DMS153 treated with DMSO at 0.1 percent for 48 hours (cell line): ENCODE measurements around the gene NXPE4.
"Not testable (repeated sequence)": the region's sequence is repeated elsewhere in the genome, so short reads cannot be mapped to it uniquely, and the experiment has no call there.

Source experiments
- DNase-seq: peaks from one replicate; lab custom pipeline; 2025; ENCODE audit not compliant: unreplicated experiment; lab: John Stamatoyannopoulos, UW

NXPE4 gene

DNA sequence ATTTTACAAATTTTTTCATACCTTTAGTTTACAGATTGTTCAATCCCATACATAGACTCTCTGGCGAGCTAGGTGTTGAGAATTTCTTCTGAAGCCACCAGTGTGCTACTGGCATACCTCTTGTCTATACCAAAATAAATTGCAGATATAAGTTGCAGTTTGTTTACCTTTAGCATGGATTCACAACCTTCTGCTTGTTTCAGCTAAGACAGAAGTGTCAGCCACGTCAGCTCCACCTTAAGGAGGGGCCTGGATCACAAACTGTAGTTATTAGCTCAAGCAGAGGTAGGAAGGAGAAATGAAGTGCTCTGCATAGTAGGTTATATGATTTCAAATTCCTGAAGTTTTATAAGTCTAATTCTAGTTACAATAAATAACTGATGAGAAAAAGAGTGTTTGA, at the start of gene NXPE4:
Gene NXPE4, minus strand, starts transcription at position 216 of the 400 bp plus-strand sequence. CDS start 1,027 bp downstream, outside the sequence.
- no peak for DNase-seq

DNA sequence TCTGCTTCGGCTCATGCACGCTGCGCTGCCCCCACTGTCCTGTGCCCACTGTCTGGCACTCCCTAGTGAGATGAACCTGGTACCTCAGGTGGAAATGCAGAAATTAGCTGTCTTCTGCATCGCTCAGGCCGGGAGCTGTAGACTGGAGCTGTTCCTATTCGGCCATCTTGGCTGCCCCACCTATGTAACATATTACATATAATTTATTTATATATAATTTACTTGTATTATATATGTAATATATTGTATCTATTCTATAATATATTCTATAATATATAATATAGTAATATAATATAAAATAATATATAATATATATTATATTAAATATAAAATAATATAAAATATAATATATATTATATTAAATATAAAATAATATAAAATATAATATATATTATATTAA, 43.9 kb upstream of the NXPE4 start:
- not testable (repeated sequence) for DNase-seq

DNA sequence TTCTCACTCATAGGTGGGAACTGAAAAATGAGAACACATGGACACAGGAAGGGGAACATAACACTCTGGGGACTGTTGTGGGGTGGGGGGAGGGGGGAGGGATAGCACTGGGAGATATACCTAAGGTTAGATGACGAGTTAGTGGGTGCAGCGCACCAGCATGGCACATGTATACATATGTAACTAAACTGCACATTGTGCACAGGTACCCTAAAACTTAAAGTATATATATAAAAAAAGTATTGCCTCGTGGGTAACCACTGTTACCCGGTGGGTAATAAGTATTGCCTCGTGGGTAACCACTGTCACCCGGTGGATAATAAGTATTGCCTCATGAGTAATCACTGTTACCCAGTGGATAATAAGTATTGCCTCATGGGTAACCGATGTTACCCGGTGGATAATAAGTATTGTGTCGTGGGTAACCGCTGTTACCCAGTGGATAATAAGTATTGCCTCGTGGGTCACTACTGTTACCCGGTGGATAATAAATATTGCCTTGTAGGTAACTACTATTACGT, 35.9 kb upstream of the NXPE4 start:
- DNase-seq, result not testable (repeated sequence)

DNA sequence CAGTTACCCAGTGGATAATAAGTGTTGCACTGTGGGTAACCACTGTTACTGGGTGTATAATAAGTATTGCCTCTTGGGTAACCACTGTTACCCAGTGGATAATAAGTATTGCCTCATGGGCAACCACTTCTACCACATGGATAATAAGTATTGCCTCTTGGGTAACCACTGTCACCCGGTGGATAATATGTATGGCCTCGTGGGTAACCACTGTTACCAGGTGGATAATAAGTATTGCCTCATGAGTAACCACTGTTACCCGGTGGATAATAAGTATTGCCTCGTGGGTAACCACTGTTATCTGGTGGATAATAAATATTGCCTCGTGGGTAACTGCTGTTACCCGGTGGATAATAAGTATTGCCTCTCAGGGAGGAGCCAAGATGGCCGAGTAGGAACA, 29.7 kb upstream of the NXPE4 start:
- DNase-seq, result no peak

DNA sequence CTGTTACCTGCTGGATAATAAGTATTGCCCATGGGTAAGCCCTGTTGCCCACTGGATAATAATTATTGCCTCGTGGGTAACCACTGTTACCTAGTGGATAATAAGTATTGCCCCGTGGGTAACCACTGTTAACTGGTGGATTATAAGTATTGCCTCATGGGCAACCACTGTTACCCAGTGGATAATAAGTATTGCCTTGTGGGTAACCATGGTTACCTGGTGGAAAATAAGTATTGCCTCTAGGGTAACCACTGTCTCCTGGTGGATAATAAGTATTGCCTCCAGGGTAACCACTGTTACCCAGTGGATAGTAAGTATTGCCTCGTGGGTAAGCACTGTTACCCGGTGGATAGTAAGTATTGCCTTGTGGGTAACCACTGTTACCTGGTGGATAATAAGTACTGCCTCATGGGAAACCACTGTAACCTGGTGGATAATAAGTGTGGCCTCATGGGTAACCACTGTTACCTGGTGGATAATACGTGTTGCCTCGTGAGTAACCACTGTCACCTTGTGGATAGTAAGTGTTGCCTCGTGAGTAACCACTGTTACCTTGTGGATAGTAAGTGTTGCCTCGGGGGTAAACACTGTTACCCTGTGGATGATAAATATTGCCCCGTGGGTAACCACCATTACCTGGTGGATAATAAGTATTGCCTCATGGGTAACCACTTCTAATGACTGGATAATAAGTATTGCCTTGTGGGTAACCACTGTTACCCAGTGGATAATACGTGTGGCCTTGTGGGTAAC, 29.0 kb upstream of the NXPE4 start:
- no peak for DNase-seq

DNA sequence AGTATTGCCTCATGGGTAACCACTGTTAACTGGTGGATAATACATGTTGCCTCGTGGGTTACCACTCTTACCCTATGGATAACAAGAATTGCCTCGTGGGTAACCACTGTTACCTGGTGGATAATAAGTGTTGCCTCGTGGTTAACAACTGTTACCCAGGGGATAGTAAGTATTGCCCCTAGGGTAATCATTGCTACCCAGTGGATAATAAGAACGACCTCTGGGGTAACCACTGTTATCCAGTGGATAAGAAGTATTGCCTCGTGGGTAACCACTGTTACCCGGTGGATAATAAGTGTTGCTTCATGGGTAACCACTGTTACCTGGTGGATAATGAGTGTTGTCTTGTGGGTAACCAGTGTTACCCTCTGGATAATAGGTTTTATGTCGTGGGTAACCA, 28.1 kb upstream of the NXPE4 start:
- DNase-seq, result no peak

DNA sequence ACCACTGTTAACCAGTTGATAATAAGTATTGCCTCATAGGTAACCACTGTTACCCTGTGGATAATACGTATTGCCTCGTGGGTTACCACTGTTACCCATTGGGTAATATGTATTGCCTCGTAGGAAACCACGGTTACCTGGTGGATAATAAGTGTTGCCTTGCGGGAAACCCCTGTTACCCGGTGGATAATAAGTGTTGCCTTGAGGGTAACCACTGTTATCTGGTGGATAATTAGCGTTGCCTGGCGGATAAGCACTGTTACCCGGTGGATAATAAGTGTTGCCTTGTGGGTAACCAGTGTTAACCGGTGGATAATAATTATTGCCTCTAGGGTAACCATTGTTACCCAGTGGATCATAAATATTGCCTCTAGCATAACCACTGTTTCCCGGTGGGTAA, 27.3 kb upstream of the NXPE4 start:
- no peak for DNase-seq

DNA sequence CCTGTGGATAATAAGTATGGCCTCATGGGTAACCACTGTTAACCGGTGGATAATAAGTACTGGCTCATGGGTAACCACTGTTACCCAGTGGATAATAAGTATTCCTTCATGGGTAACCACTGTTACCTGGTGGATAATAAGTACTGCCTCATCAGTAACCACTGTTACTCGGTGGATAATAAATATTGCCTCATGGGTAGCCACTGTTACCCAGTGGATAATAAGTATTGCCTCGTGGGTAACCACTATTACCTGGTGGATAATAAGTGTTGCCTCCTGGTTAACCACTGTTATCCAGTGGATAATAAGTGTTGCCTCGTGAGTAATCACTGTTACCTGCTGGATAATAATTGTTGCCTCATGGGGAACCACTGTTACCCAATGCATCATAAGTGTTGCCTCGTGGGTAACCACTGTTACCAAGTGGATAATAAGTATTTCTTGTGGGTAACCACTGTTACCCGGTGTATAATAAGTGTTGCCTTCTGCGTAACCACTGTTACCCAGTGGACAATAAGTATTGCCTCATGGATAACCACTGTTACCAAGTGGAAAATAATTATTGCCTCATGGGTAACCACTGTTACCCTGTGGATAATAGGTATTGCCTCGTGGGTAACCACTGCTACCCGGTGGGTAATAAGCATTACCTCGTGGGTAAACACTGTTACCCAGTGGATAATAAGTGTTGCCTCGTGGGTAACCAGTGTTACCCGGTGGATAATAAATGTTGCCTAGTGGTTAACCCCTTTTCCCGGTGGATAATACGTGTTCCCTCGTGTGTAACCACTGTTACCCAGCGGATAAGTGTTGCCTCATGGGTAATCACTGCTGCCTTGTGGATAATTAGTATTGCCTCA, 26.6 kb upstream of the NXPE4 start:
- DNase-seq, result no peak

DNA sequence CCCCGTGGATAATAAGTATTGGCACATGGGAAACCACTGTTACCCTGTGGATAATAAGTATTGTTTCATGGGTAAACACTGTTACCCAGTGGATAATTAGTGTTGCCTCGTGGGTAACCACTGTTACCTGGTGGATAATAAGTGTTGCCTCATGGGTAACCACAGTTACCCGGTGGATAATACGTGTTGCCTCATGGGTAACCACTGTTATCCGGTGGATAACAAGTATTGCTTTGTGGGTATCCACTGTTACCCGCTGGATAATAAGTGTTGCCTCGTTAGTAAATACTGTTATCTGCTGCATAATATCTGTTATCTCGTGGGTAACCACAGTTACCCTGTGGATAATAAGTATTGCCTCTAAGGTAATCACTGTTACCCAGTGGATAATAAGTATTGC, 25.5 kb upstream of the NXPE4 start:
- DNase-seq, result no peak

DNA sequence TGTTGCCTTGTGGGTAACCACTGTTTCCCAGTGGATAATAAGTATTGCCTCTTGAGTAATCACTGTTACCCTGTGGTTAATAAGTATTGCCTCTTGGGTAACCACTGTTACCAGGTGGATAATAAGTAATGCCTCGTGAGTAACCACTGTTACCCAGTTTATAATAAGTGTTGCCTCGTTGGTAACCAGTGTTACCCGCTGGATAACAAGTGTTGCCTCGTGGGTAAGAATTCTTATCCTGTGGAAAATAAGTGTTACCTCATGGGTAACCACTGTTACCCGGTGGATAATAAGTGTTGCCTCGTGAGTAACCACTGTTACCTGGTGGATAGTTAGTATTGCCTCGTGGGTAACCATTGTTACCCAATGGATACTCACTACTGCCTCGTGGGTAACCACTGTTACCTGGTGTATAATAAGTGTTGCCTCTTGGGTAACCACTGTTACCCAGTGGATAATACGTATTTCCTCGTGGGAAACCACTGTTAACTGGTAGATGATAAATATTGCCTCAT, 24.1 kb upstream of the NXPE4 start:
- DNase-seq, result no peak

DNA sequence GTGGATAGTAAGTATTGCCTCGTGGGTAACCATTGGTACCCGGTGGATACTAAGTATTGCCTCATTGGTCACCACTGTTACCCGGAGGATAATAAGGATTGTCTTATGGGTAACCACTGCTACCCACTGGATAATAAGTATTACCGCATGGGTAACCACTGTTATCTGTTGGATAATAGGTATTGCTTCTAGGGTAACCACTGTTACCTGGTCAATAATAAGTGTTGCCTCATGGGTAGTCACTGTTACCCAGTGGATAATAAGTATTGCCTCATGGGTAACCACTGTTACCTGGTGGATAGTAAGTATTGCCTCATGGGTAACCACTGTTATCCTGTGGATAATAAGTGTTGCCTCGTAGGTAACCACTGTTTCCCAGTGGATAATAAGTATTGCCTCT, 22.6 kb upstream of the NXPE4 start:
- no peak for DNase-seq

DNA sequence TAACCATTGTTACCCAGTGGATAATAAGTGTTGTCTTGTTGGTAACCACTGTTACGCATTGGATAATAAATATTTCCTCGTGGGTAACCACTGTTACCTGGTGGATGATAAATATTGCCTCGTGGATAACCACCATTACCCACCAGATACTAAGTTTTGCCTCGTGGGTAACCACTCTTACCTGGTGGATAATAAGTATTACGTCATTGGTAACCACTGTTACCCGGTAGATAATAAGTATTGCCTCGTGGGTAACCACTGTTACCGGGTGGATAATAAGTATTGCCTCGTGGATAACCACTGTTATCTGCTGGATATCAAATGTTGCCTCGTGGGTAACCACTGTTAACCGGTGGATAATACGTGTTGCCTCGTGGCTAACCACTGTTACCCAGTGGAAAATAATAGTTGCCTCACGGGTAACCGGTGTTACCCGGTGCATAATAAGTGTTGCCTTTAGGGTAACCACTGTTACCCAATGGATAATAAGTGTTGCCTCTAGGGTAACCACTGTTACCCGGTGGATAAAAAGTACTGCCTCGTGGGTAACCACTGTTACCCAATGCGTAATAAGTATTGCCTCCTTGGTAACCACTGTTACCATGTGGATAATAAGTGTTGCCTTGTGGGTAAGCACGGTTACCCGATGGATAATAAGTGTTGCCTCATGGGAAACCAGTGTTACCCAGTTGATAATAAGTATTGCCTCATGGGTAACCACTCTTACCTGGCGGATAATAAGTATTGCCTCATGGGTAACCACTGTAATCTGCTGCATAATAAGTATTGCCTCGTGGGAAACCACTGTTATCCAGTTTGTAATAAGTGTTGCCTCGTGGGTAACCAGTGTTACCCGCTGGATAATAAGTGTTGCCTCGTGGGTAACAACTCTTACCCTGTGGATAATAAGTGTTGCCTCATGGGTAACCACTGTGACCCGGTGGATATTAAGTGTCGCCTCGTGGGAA, 21.9 kb upstream of the NXPE4 start:
- no peak for DNase-seq

DNA sequence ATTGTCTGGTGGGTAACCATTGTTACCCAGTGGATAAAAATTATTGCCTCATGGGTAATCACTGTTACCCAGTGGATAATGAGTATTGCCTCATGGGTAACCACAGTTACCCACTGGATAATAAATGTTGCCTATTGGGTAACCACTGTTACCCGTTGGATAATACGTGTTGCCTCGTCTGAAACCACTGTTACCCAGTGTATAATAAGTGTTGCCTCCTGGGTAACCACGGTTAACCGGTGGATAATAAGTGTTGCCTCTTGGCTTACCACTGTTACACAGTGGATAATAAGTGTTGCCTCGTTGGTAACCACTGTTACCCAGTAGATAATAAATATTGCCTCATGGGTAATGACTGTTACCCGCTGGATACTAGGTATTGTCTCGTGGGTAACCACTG, 20.9 kb upstream of the NXPE4 start:
- DNase-seq, result no peak

DNA sequence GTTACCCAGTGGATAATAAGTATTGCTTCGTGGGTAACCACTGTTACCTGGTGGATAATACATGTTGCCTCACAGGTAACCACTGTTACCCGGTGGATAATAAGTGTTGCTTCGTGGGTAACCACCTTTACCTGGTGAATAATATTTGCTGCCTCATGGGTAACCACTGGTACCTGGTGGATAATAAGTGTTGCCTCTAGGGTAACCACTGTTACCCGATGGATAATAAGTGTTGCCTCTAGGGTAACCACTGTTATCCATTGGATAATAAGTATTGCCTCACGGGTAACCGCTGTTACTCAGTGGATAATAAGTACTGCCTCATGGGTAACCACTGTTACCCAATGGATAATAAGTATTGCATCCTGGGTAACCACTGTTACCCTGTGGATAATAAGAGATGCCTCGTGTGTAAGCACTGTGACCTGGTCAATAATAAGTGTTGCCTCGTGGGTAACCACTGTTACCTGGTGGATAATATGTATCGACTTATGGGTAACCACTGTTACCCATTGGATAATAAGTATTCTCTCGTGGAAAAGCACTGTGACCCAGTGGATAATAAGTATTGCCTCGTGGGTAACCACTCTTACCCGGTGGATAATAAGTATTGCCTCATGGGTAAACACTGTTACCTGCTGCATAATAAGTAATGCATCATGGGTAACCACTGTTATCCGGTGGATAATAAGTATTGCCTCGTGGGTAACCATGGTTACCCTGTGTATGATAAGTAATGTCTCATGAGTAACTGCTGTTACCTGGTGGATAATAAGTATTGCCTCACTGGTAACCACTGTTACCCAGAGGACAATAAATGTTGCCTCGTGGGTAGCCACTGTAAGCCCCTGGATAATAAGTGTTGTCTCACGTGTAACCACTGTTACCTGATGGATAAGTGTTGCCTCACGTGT, 20.1 kb upstream of the NXPE4 start:
- no peak for DNase-seq

DNA sequence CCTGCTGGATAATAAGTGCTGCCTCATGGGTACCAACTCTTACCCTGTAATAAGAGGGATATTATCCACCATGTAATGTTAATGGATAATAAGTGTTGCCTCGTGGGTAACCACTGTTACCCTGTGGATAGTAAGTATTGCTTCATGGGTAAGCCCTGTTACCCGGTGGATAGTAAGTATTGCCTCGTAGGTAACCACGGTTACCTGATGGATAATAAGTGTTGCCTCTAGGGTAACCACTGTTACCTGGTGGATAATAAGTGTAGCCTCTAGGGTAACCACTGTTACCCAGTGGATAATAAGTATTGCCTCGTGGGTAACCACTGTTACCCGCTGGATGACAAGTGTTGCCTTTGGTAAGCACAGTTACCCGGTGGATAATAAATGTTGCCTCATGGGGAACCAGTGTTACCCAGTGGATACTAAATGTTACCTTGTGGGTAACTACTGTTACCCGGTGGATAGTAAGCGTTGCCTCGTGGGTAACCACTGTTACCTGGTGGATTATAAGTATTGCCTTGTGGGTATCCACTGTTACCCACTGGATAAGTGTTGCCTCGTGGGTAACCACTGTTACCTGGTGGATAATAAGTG, 18.6 kb upstream of the NXPE4 start:
- DNase-seq, result no peak

DNA sequence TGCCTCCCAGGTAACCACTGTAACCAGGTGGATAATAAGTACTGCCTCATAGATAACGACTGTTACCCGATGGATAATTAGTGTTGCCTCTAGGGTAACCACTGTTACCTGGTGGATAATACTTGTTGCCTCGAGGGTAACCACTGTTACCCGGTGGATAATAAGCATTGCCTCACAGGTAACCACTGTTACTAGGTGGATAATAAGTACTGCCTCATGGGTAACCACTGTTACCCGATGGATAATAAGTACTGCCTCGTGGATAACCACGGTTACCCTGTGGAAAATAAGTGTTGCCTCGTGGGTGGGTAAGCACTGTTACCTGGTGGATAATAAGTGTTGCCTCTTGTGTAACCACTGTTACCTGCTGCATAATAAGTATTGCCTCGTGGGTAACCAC, 17.5 kb upstream of the NXPE4 start:
- not testable (repeated sequence) for DNase-seq

DNA sequence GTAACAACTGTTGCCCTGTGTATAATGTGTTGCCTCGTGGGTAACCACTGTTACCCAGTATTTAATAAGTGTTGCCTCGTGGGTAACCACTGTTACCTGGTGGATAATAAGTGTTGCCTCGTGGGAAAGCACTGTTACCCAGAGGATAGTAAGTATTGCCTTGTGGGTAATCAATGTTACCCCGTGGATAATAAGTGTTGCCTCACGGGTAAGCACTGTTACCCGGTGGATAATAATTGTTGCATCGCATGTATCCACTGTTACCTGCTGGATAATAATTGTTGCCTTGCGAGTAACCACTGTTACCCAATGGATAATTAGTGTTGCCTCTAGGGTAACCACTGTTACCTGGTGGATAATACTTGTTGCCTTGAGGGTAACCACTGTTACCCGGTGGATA, 17.1 kb upstream of the NXPE4 start:
- no peak for DNase-seq

DNA sequence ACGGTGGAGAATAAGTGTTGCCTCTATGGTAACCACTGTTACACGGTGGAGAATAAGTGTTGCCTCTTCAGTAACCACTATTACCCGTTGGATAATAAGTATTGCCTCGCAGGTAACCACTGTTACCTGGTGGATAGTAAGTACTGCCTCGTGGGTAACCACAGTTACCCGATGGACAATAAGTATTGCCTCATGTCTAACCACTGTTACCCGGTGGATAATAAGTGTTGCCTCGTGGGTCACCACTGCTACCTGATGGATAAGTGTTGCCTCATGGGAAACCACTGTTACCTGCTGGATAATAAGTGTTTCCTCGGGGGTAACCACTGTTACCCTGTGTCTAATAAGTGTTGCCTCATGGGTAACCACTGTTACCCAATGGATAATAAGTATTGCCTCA, 16.6 kb upstream of the NXPE4 start:
- not testable (repeated sequence) for DNase-seq
